Smooth muscle cell (in vitro differentiated cells): ENCODE data around the gene NFATC2. TPM values are rescaled to one million over a fixed set of nuclear protein-coding genes. Genes with fewer than 3 reads are reported as not detected.
A peak's percentile ranks its signal among the peaks of the same experiment; 100 is the strongest.

Experiments used
- DNase-seq: peaks from one replicate; lab custom pipeline; 2025; ENCODE audit not compliant: unreplicated experiment; lab: John Stamatoyannopoulos, UW
- H2AFZ ChIP-seq: fragments of 200-600 bp; sonication (generic); 2 replicates; pipeline ENCODE4 v1.6.0; 2016; ENCODE audit warnings: antibody characterized with exemption, low read depth, mild to moderate bottlenecking
- H3F3A ChIP-seq: fragments of 200-600 bp; sonication (generic); 2 replicates; pipeline ENCODE4 v1.6.0; 2017; ENCODE audit warnings: antibody characterized with exemption, low read depth
- H3K27ac ChIP-seq: fragments of 200-600 bp; sonication (generic); 2 replicates; pipeline ENCODE4 v1.5.1; 2016; ENCODE audit warnings: low read depth, mild to moderate bottlenecking
- H3K27me3 ChIP-seq: fragments of 200-600 bp; sonication (generic); 2 replicates; pipeline ENCODE4 v1.6.1; 2016; ENCODE audit warnings: low read depth, mild to moderate bottlenecking
- H3K36me3 ChIP-seq: fragments of 200-600 bp; sonication (generic); 2 replicates; pipeline ENCODE4 v1.5.1; 2016; ENCODE audit warnings: low read depth
- H3K4me1 ChIP-seq: fragments of 200-600 bp; sonication (generic); 2 replicates; pipeline ENCODE4 v1.5.1; 2016; ENCODE audit warnings: low read depth
- H3K4me2 ChIP-seq: fragments of 200-600 bp; sonication (generic); 2 replicates; pipeline ENCODE4 v1.6.0; 2016; ENCODE audit warnings: mild to moderate bottlenecking
- H3K4me3 ChIP-seq: fragments of 200-600 bp; sonication (generic); 2 replicates; pipeline ENCODE4 v1.5.1; 2016; ENCODE audit warnings: mild to moderate bottlenecking
- H3K79me2 ChIP-seq: fragments of 200-600 bp; sonication (generic); 2 replicates; pipeline ENCODE4 v1.6.0; 2016; ENCODE audit warnings: low read depth, mild to moderate bottlenecking
- H3K9ac ChIP-seq: fragments of 200-600 bp; sonication (generic); 2 replicates; pipeline ENCODE4 v1.6.0; 2016; ENCODE audit warnings: low read depth
- H3K9me3 ChIP-seq: fragments of 200-600 bp; sonication (generic); replicated peaks from 2 replicates; pipeline ENCODE4 v1.5.1; 2016; ENCODE audit warnings: low read depth
- H4K20me1 ChIP-seq: fragments of 200-600 bp; sonication (generic); 2 replicates; pipeline ENCODE4 v1.6.0; 2016; ENCODE audit warnings: low read depth
- WGBS: methylation state at CpG from one replicate; pipeline ENCODE4 v1.1.7; 2016; ENCODE audit warnings: low lambda C conversion rate; 5-methylcytosine and 5-hydroxymethylcytosine counted together
- polyA plus RNA-seq: library from polyadenylated mRNA; unstranded; fragments of >200 nt; fragmentation: Nextera tagmentation; extraction: Ambion mirVana; gene quantifications from 2 replicates; pipeline ENCODE4 v1.2.1, GENCODE V29; 2016
- total RNA-seq: library from RNA; depleted of rRNA; stranded (reverse); fragments of >200 nt; gene quantifications from 2 replicates; pipeline ENCODE4 v1.2.3, GENCODE V29; 2014
- TF ChIP-seq, protein P1 (sequence below): fragments of 200-600 bp; sonication (generic); IDR thresholded peaks from 2 replicates; pipeline ENCODE4 v1.5.1; 2017; ENCODE audit warnings: borderline replicate concordance, mild to moderate bottlenecking, antibody characterized with exemption; ENCODE audit not compliant: insufficient read depth, poor library complexity, severe bottlenecking

NFATC2 gene
- total and polyA plus RNA-seq, 2 experiments from 2014 or later = 5.8 to 8.4 TPM

DNA sequence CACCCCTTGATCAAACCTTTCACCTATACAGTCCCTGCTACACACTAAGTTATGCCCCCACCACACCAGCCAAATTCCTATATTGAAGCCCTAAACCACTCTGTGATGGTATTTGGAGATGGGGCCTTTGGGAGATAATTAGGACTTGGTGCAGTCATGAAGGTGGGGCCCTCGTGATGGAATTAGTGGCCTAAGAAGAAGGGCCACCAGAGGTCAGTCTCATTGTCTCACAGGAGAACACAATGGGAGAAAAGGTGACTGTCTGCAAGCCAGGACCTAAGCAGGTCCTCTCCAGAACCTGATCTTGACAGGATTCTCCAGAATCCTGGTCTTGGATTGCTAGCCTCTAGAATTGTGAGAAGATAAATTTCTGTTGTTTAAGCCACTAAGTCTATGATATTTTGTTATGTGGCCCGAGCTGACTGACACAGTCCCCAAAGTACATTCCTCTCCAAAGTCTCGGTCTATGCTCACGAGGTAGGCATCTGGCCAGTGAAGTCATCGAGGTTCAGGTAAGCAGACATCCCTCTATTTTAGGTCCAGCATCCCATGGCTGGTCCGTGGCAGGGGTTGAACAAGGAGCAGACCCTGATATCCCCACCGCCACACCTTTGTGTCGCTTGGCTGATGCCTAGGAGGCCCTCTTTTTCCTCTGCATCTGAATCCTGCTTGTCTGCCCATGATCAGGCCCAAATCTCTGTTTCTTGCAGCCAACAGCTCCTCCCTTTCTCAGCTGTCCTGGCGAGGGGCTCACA is 138.9 kb downstream of the NFATC2 start:
- no peak for DNase-seq
- no peak overlapping the region for H3K9ac ChIP-seq
- no peaks in the 10 kb centered on the region for H3K36me3 ChIP-seq
- no peaks in the 10 kb centered on the region for H3K79me2 ChIP-seq
- 94% methylated on average over 9 of the region's 9 CpGs for WGBS
- H3F3A ChIP-seq = peaks cover 25% of the 10 kb centered on the region
- H4K20me1 ChIP-seq = no peaks in the 10 kb centered on the region
- H3K27ac ChIP-seq = peak overlapping the region; percentile 72
- H3K27me3 ChIP-seq = no peaks in the 10 kb centered on the region
- no peak overlapping the region for H2AFZ ChIP-seq
- TF ChIP-seq, protein P1, sequence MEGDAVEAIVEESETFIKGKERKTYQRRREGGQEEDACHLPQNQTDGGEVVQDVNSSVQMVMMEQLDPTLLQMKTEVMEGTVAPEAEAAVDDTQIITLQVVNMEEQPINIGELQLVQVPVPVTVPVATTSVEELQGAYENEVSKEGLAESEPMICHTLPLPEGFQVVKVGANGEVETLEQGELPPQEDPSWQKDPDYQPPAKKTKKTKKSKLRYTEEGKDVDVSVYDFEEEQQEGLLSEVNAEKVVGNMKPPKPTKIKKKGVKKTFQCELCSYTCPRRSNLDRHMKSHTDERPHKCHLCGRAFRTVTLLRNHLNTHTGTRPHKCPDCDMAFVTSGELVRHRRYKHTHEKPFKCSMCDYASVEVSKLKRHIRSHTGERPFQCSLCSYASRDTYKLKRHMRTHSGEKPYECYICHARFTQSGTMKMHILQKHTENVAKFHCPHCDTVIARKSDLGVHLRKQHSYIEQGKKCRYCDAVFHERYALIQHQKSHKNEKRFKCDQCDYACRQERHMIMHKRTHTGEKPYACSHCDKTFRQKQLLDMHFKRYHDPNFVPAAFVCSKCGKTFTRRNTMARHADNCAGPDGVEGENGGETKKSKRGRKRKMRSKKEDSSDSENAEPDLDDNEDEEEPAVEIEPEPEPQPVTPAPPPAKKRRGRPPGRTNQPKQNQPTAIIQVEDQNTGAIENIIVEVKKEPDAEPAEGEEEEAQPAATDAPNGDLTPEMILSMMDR = no peak
- H3K4me3 ChIP-seq = no peak overlapping the region
- no peak overlapping the region for H3K4me2 ChIP-seq
- H3K9me3 ChIP-seq = no peaks in the 10 kb centered on the region
- H3K4me1 ChIP-seq = peaks cover 9% of the 10 kb centered on the region

DNA sequence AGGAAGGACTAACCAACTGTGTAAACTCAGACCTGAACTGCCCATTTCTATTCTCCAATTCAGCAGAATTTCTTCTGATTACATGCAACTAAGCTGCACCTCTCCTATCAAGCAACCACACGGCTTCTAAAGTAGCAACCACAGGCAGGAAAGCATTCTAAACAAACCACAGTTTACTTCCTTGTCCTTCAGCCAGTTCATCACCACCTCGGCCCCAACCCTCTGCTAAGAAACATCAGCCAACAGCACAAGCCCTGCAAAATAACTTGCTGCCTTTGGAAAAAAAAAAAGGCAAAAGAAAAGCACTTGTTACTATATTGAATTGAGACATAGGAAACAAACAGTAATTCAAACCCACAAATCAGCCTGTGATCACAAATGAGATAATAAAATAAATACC is 140.3 kb downstream of the NFATC2 start:
- TF ChIP-seq, protein P1 = no peak
- 6% methylated on average over 2 of the region's 2 CpGs for WGBS

DNA sequence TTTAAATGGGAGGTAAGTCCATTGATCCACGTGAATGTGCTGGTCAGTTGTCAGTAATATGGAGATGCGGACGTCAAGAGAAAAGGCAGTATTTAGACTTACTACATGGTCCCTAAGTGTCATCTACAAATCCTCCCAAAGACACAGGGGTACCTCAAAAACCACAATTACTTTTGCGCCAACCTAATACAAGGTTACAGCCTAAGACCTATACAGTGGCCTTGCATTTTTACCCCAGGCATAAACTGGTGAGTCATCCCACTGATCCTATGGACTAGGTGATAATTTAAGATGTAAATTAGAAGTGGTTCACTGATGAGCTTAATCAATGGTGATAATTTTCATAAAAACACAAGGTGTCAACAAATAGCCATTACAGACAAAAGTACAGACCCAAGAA is 141.0 kb downstream of the NFATC2 start:
- Histone ChIP-seq H3K9ac (no peak overlapping the region), H3K4me1 (peaks cover 9% of the 10 kb centered on the region), H3K4me3 (no peak overlapping the region), H3K4me2 (no peak overlapping the region), H3K27me3 (no peaks in the 10 kb centered on the region), H2AFZ (no peak overlapping the region), H4K20me1 (no peaks in the 10 kb centered on the region), H3F3A (peaks cover 18% of the 10 kb centered on the region), H3K36me3 (no peaks in the 10 kb centered on the region), H3K27ac (peak overlapping the region; percentile 72), H3K79me2 (no peaks in the 10 kb centered on the region), H3K9me3 (no peaks in the 10 kb centered on the region)
- 90% methylated on average over 4 of the region's 4 CpGs for WGBS
- DNase-seq = no peak
- TF ChIP-seq, protein P1 = no peak

More for the DNA sequence above, 140.3 kb downstream of the NFATC2 start:
- no peaks in the 10 kb centered on the region for H4K20me1 ChIP-seq
- H3K36me3 ChIP-seq = no peaks in the 10 kb centered on the region
- H3K9me3 ChIP-seq = no peaks in the 10 kb centered on the region
- no peak overlapping the region for H3K4me3 ChIP-seq
- no peak overlapping the region for H3K9ac ChIP-seq
- DNase-seq = no peak
- no peaks in the 10 kb centered on the region for H3K27me3 ChIP-seq
- H3K4me2 ChIP-seq = peak overlapping the region; percentile 31
- H3K27ac ChIP-seq = peak overlapping the region; percentile 72
- no peaks in the 10 kb centered on the region for H3K79me2 ChIP-seq
- H3K4me1 ChIP-seq = peaks cover 9% of the 10 kb centered on the region
- H2AFZ ChIP-seq = no peak overlapping the region
- H3F3A ChIP-seq = peaks cover 18% of the 10 kb centered on the region
